Esophagus muscularis mucosa (tissue), 4 donors: ENCODE measurements around the gene WDR62.

Source experiments
- CTCF ChIP-seq, 3 experiments: fragments of 200-600 bp in 2 of 3; fragments of 450-650 bp in 1 of 3; sonication (generic) in 2 of 3; IDR thresholded peaks; one replicate each; pipeline ENCODE4 v1.5.1; 2017 to 2019; ENCODE audit warnings: antibody characterized with exemption in 3 of 3, mild to moderate bottlenecking in 2 of 3, moderate library complexity in 1 of 3
- EP300 ChIP-seq: sonication (generic); formaldehyde crosslinking; IDR thresholded peaks from one replicate; pipeline ENCODE4 v1.6.1; 2017; ENCODE audit warnings: antibody characterized with exemption
- POLR2A ChIP-seq: fragments of 450-650 bp; IDR thresholded peaks from one replicate; pipeline ENCODE4 v1.6.1; 2017; ENCODE audit warnings: antibody characterized with exemption, moderate library complexity, mild to moderate bottlenecking, low read depth
- POLR2AphosphoS5 ChIP-seq, 2 donors: sonication (generic); formaldehyde crosslinking; IDR thresholded peaks; one replicate each; pipeline ENCODE4 v1.6.1; 2017; ENCODE audit warnings: antibody characterized with exemption in 2 of 2

- TF ChIP-seq CTCF (IDR thresholded peaks at IDR 0.05) = no peak
- no peak for TF ChIP-seq POLR2A
- no peak for TF ChIP-seq EP300
- no peak for TF ChIP-seq POLR2AphosphoS5 (IDR thresholded peaks at IDR 0.05)
Observed at GRCh38 chr19:36101550-36102327, 47.0 kb downstream of the WDR62 start.
